Effector memory CD4-positive, alpha-beta T cell (primary cell): ENCODE results near the gene SHFL.

Experiments
- DNase-seq, 3 donors: peaks; one replicate each; pipeline ENCODE4 v3.0.0-alpha.2; 2020
- H3K27ac ChIP-seq: 2 replicates; pipeline ENCODE4 v1.7.0; 2013; ENCODE audit warnings: mild to moderate bottlenecking, low read length, moderate library complexity; ENCODE audit not compliant: insufficient read depth, poor library complexity, severe bottlenecking
- H3K27me3 ChIP-seq: replicated peaks from 2 replicates; pipeline ENCODE4 v1.7.0; 2013; ENCODE audit warnings: mild to moderate bottlenecking, low read length; ENCODE audit not compliant: insufficient read depth, control insufficient read depth, poor library complexity, severe bottlenecking
- H3K36me3 ChIP-seq: 2 replicates; pipeline ENCODE4 v1.7.0; 2013; ENCODE audit warnings: mild to moderate bottlenecking, low read length, moderate library complexity; ENCODE audit not compliant: control insufficient read depth, insufficient read depth
- H3K4me1 ChIP-seq: 2 replicates; pipeline ENCODE4 v1.7.0; 2013; ENCODE audit warnings: low read length, mild to moderate bottlenecking; ENCODE audit not compliant: control insufficient read depth, insufficient read depth, poor library complexity, severe bottlenecking
- H3K4me3 ChIP-seq: 2 replicates; pipeline ENCODE4 v1.7.0; 2013; ENCODE audit warnings: low read length, low read depth, mild to moderate bottlenecking; ENCODE audit not compliant: insufficient read depth, poor library complexity, severe bottlenecking
- H3K9me3 ChIP-seq: 2 replicates; pipeline ENCODE4 v1.7.0; 2013; ENCODE audit warnings: mild to moderate bottlenecking, low read length, moderate library complexity; ENCODE audit not compliant: control insufficient read depth

SHFL gene

GRCh38 chr19:10114651-10115391 lies 28.7 kb downstream of the SHFL start:
- no peak overlapping the region for H3K27ac ChIP-seq
- H3K27me3 ChIP-seq = no peaks in the 10 kb centered on the region
- no peaks in the 10 kb centered on the region for H3K9me3 ChIP-seq
- H3K36me3 ChIP-seq = peaks cover 58% of the 10 kb centered on the region
- no peak for DNase-seq
- peaks cover 43% of the 10 kb centered on the region for H3K4me1 ChIP-seq
- no peak overlapping the region for H3K4me3 ChIP-seq

DNA sequence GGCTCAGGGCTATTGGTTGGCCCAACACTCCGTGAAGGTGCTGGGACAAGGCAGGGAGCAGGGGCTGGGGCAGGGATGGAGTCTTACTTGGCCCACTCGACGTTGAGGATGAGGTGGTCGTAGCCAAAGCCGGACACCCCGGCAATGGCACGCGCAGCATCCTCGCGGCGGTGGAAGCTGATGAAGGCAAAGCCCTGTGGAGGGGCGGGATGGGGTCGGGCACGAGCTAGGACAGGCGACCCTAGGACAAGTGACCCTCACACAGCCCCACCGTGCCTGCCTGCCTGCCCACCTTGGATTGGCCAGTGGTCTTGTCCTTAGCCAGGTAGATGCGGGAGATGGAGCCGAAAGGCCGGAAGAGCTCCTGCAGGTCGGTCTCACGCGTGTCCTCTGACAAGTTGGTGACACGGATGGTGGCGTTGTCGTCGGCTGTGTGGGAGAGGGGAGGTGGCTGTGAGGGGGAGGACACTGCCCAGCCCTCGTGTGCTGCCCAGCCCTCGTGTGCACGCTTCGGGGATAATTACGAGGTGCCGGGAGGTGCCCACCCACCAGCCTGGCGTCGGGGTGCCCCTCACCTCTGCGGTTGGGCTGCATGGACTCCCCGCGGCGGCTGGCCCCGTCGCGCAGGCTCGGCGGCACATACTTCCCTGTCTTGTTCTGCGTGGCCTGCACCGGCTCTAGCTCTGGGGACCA lies 29.4 kb downstream of the SHFL start:
- no peak for DNase-seq
- Histone ChIP-seq H3K4me1 (peaks cover 43% of the 10 kb centered on the region), H3K27me3 (no peaks in the 10 kb centered on the region), H3K4me3 (no peak overlapping the region), H3K36me3 (peaks cover 51% of the 10 kb centered on the region), H3K27ac (no peak overlapping the region), H3K9me3 (no peaks in the 10 kb centered on the region)

DNA sequence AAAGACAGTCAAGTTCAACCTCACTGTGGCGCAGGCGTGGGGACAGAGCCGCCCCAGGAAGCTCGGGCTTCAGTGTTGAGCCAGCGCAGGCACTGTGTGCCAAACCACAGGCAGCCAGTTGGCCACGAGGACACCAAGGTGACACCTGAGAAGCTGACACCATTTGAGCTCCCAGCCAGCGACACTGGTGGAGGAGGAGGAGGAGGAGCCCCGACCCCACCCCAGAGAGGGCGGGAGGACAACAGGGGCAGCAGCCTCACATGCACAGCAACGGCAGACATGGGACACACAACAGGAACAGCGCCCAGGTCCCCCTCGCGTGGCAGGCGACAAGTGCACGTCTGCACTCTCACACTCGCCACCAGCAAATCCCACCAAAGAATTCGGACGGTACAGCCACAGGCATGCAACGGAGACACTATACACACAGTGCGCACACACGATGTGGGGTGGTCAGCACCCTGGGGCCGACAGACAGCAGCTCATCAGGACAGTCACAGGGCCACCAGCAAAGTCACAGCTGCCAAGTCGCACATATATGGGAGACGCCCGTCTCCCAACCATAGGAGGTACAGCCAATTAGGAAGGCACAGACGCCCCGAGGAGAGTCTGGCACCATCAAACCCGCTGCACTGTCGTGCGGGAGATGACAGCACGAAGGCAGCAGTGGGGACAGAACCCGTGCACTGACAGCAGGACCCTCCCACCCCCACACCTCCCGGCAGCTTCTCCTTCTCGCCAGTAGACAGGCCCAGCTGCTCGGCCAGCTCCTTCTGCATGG lies 30.2 kb downstream of the SHFL start:
- no peak for DNase-seq
- H3K27me3 ChIP-seq = no peaks in the 10 kb centered on the region
- H3K4me3 ChIP-seq = no peak overlapping the region
- peaks cover 43% of the 10 kb centered on the region for H3K36me3 ChIP-seq
- no peaks in the 10 kb centered on the region for H3K9me3 ChIP-seq
- H3K4me1 ChIP-seq = peaks cover 36% of the 10 kb centered on the region
- no peak overlapping the region for H3K27ac ChIP-seq

- H3K27ac ChIP-seq = no peak overlapping the region
- peaks cover 30% of the 10 kb centered on the region for H3K4me1 ChIP-seq
- no peaks in the 10 kb centered on the region for H3K9me3 ChIP-seq
- no peak for DNase-seq
- no peak overlapping the region for H3K4me3 ChIP-seq
- H3K36me3 ChIP-seq = peaks cover 41% of the 10 kb centered on the region
- no peaks in the 10 kb centered on the region for H3K27me3 ChIP-seq
Observed at GRCh38 chr19:10116866-10117616, 30.9 kb downstream of the SHFL start.

GRCh38 chr19:10118960-10119359 lies 32.8 kb downstream of the SHFL start:
- H3K36me3 ChIP-seq = peaks cover 37% of the 10 kb centered on the region
- H3K9me3 ChIP-seq = no peaks in the 10 kb centered on the region
- peaks cover 14% of the 10 kb centered on the region for H3K4me1 ChIP-seq
- no peak for DNase-seq
- no peaks in the 10 kb centered on the region for H3K27me3 ChIP-seq
- H3K27ac ChIP-seq = peak overlapping the region; percentile 70
- peak overlapping the region; percentile 85 for H3K4me3 ChIP-seq

GRCh38 chr19:10120538-10121189 lies 34.5 kb downstream of the SHFL start:
- Histone ChIP-seq H3K27me3 (no peaks in the 10 kb centered on the region), H3K9me3 (no peaks in the 10 kb centered on the region), H3K27ac (no peak overlapping the region), H3K4me3 (no peak overlapping the region), H3K4me1 (peaks cover 14% of the 10 kb centered on the region), H3K36me3 (peaks cover 22% of the 10 kb centered on the region)
- DNase-seq = no peak

GRCh38 chr19:10122045-10122444 lies 35.9 kb downstream of the SHFL start:
- Histone ChIP-seq H3K9me3 (no peaks in the 10 kb centered on the region), H3K4me3 (no peak overlapping the region), H3K36me3 (peaks cover 8% of the 10 kb centered on the region), H3K27me3 (no peaks in the 10 kb centered on the region), H3K4me1 (peaks cover 14% of the 10 kb centered on the region), H3K27ac (no peak overlapping the region)
- no peak for DNase-seq

DNA sequence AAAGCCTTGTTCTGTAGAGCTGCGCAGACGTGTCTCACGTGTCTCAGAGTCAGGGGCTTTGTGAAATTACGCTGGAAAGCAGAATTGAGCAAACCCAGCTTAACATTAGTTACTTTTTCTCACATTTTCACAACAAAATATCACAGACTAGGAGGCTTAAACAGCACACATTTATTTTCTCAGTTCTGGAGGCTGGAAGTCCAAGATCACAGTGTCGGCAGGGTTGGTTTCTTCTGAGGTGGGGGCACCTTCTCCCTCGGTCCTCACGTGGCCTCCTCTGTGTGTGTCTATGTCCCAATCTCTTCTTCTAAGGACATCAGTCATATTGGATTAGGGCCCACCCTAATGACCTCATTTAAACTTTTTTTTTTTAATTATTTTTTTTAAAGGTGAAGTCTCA lies 38.3 kb downstream of the SHFL start:
- H3K9me3 ChIP-seq = no peaks in the 10 kb centered on the region
- no peaks in the 10 kb centered on the region for H3K4me1 ChIP-seq
- no peaks in the 10 kb centered on the region for H3K27me3 ChIP-seq
- no peak overlapping the region for H3K27ac ChIP-seq
- no peak for DNase-seq
- no peak overlapping the region for H3K4me3 ChIP-seq
- H3K36me3 ChIP-seq = no peaks in the 10 kb centered on the region

- no peaks in the 10 kb centered on the region for H3K4me1 ChIP-seq
- H3K9me3 ChIP-seq = no peaks in the 10 kb centered on the region
- no peak overlapping the region for H3K27ac ChIP-seq
- H3K36me3 ChIP-seq = peaks cover 4% of the 10 kb centered on the region
- no peak for DNase-seq
- no peaks in the 10 kb centered on the region for H3K27me3 ChIP-seq
- H3K4me3 ChIP-seq = no peak overlapping the region
Observed at GRCh38 chr19:10126213-10126639, 40.1 kb downstream of the SHFL start.
